Right cardiac atrium (tissue), 5 donors: ENCODE data around the gene TNPO1. TPM values are rescaled to one million over a fixed set of nuclear protein-coding genes. Genes with fewer than 3 reads are reported as not detected.

Source experiments
- ATAC-seq, 2 donors: fragments of 200-7000 bp; cut with Tn5 transposase; one replicate each; pipeline versions ENCODE4 v1.8.0 to v1.9.1; 2020; ENCODE audit warnings: moderate library complexity in 2 of 2, mild to moderate bottlenecking in 1 of 2
- DNase-seq, 3 donors: peaks; one replicate each; pipeline ENCODE4 v3.0.0-alpha.2; 2020
- H3K27ac ChIP-seq: one replicate; pipeline ENCODE4 v1.5.1; 2013; ENCODE audit warnings: mild to moderate bottlenecking, low read length, control low read depth, moderate library complexity
- H3K27me3 ChIP-seq: one replicate; pipeline ENCODE4 v1.6.1; 2013; ENCODE audit not compliant: control insufficient read depth, insufficient read depth
- H3K4me1 ChIP-seq: one replicate; pipeline ENCODE4 v1.6.1; 2013; ENCODE audit warnings: low read length; ENCODE audit not compliant: control insufficient read depth, insufficient read depth
- H3K4me3 ChIP-seq: one replicate; pipeline ENCODE4 v1.5.1; 2013; ENCODE audit warnings: low read length, control low read depth
- H3K9me3 ChIP-seq: one replicate; pipeline ENCODE4 v1.6.1; 2013; ENCODE audit warnings: low read length; ENCODE audit not compliant: control insufficient read depth
- WGBS: extraction: QIAGEN DNeasy Blood & Tissue Kit; methylation state at CpG from one replicate; pipeline ENCODE4 v1.1.7; 2013; 5-methylcytosine and 5-hydroxymethylcytosine counted together
- intact Hi-C, 4 donors: fragments of 100-400 bp; cut with DNase I; formaldehyde crosslinking; loops; one replicate each; pipeline versions ENCODE4 v1.11.0 to v1.14.0; 2022 to 2023
- polyA plus RNA-seq: library from polyadenylated mRNA; stranded (reverse); fragments of 200-250 nt; gene quantifications from one replicate; pipeline ENCODE4 v1.2.3, GENCODE V29; 2013
- total RNA-seq, 4 donors: library from RNA; stranded (reverse); fragmentation: NEBNext Ultra II Directional; extraction: Animal tissue kit (Norgen Biotek cat#: 25700); gene quantifications; one replicate each; pipeline ENCODE4 v1.2.1, GENCODE V29; 2021
- donor health status: healthy with polysubstance abuse.
- donor health status: DM: no; HTN: yes; CAD: no.
- donor health status: DM: no; HTN: no; CAD: no.
- donor health status: DM: no; HTN: yes; CAD: no; lungs with severe emphysema.
- donor health status: DM: yes; HTN: yes; CAD: no.

TNPO1 gene
- total and polyA plus RNA-seq, 5 donors = 11.3 to 73.8 (median 70.0) TPM

- Histone ChIP-seq H3K4me3 (no peak overlapping the region), H3K9me3 (no peaks in the 10 kb centered on the region), H3K4me1 (no peaks in the 10 kb centered on the region), H3K27me3 (no peaks in the 10 kb centered on the region), H3K27ac (no peak overlapping the region)
- intact Hi-C loops = no loop called here
- WGBS = 73% methylated on average over 2 of the region's 2 CpGs
- DNase-seq (no peak), ATAC-seq (no peak)
These were observed 72.1 kb downstream of the TNPO1 start for GRCh38 chr5:72888595-72888994.

GRCh38 chr5:72889324-72889723 is 72.9 kb downstream of the TNPO1 start:
- Histone ChIP-seq H3K9me3 (no peaks in the 10 kb centered on the region), H3K4me1 (no peaks in the 10 kb centered on the region)
- WGBS = 98% methylated on average over 5 of the region's 5 CpGs

GRCh38 chr5:72892846-72893245 is 76.4 kb downstream of the TNPO1 start:
- Histone ChIP-seq H3K4me1 (no peaks in the 10 kb centered on the region), H3K9me3 (no peaks in the 10 kb centered on the region), H3K27me3 (no peaks in the 10 kb centered on the region), H3K4me3 (no peak overlapping the region), H3K27ac (no peak overlapping the region)
- intact Hi-C loops = no loop called here
- WGBS = 87% methylated on average over 4 of the region's 4 CpGs
- ATAC-seq (no peak), DNase-seq (no peak)

More at GRCh38 chr5:72889324-72889723, 72.9 kb downstream of the TNPO1 start:
- DNase-seq (no peak), ATAC-seq (no peak)
- intact Hi-C loops = no loop called here
- Histone ChIP-seq H3K27me3 (no peaks in the 10 kb centered on the region), H3K27ac (no peak overlapping the region), H3K4me3 (no peak overlapping the region)

GRCh38 chr5:72895758-72896157 is 79.3 kb downstream of the TNPO1 start:
- no peak for DNase-seq

GRCh38 chr5:72906806-72907205 is 90.3 kb downstream of the TNPO1 start:
- Histone ChIP-seq H3K9me3 (no peaks in the 10 kb centered on the region), H3K27ac (no peak overlapping the region), H3K4me3 (no peak overlapping the region), H3K4me1 (no peaks in the 10 kb centered on the region), H3K27me3 (no peaks in the 10 kb centered on the region)
- DNase-seq = no peak
- no peak for ATAC-seq
- intact Hi-C loops = no loop called here

More at GRCh38 chr5:72895758-72896157, 79.3 kb downstream of the TNPO1 start:
- WGBS = 52% methylated on average over 2 of the region's 2 CpGs
- H3K27ac ChIP-seq = no peak overlapping the region
- intact Hi-C loops = no loop called here
- no peaks in the 10 kb centered on the region for H3K4me1 ChIP-seq
- H3K4me3 ChIP-seq = no peak overlapping the region
- no peaks in the 10 kb centered on the region for H3K9me3 ChIP-seq
- ATAC-seq = no peak
- no peaks in the 10 kb centered on the region for H3K27me3 ChIP-seq

- ATAC-seq (no peak), DNase-seq (no peak)
- WGBS = 80% methylated on average over 6 of the region's 6 CpGs
- Histone ChIP-seq H3K27ac (no peak overlapping the region), H3K9me3 (no peaks in the 10 kb centered on the region), H3K27me3 (no peaks in the 10 kb centered on the region), H3K4me1 (no peaks in the 10 kb centered on the region), H3K4me3 (no peak overlapping the region)
- intact Hi-C loops = no loop called here
These were observed 92.2 kb downstream of the TNPO1 start for GRCh38 chr5:72908664-72909063.

GRCh38 chr5:72917371-72917776 is 100.9 kb downstream of the TNPO1 start:
- intact Hi-C loops = no loop called here
- Histone ChIP-seq H3K27ac (no peak overlapping the region), H3K9me3 (no peaks in the 10 kb centered on the region), H3K4me1 (no peaks in the 10 kb centered on the region), H3K4me3 (no peak overlapping the region), H3K27me3 (no peaks in the 10 kb centered on the region)
- WGBS = 95% methylated on average over 1 of the region's 1 CpG
- ATAC-seq = no peak
- no peak for DNase-seq

- DNase-seq = no peak
- no peaks in the 10 kb centered on the region for H3K9me3 ChIP-seq
- intact Hi-C loops = no loop called here
- no peaks in the 10 kb centered on the region for H3K4me1 ChIP-seq
- H3K27ac ChIP-seq = no peak overlapping the region
- H3K27me3 ChIP-seq = no peaks in the 10 kb centered on the region
- peak in 1 of 2 donors; percentile 48 for ATAC-seq
- 16% methylated on average over 4 of the region's 4 CpGs for WGBS
- H3K4me3 ChIP-seq = no peak overlapping the region
These were observed 104.4 kb downstream of the TNPO1 start for GRCh38 chr5:72920690-72921502.

GRCh38 chr5:72921886-72922285 is 105.4 kb downstream of the TNPO1 start:
- 79% methylated on average over 2 of the region's 2 CpGs for WGBS
- DNase-seq (no peak), ATAC-seq (no peak)
- intact Hi-C loops = no loop called here
- Histone ChIP-seq H3K4me3 (no peak overlapping the region), H3K27ac (no peak overlapping the region), H3K27me3 (no peaks in the 10 kb centered on the region), H3K9me3 (no peaks in the 10 kb centered on the region), H3K4me1 (no peaks in the 10 kb centered on the region)

- no peaks in the 10 kb centered on the region for H3K4me1 ChIP-seq
- 67% methylated on average over 1 of the region's 1 CpG for WGBS
- intact Hi-C loops = no loop called here
- ATAC-seq (no peak), DNase-seq (no peak)
- H3K27ac ChIP-seq = no peak overlapping the region
- no peaks in the 10 kb centered on the region for H3K9me3 ChIP-seq
- H3K4me3 ChIP-seq = no peak overlapping the region
- no peaks in the 10 kb centered on the region for H3K27me3 ChIP-seq
These were observed 106.0 kb downstream of the TNPO1 start for GRCh38 chr5:72922422-72922821.

GRCh38 chr5:72925336-72926010 is 109.0 kb downstream of the TNPO1 start:
- H3K27ac ChIP-seq = no peak overlapping the region
- DNase-seq = peak in 1 of 3 donors; percentile 41
- 93% methylated on average over 33 of the region's 33 CpGs for WGBS
- intact Hi-C loops = no loop called here
- no peaks in the 10 kb centered on the region for H3K27me3 ChIP-seq
- no peak overlapping the region for H3K4me3 ChIP-seq
- no peaks in the 10 kb centered on the region for H3K9me3 ChIP-seq
- H3K4me1 ChIP-seq = no peaks in the 10 kb centered on the region
- ATAC-seq = peak in 1 of 2 donors; percentile 14
